Neural progenitor cell (in vitro differentiated cells): ENCODE measurements around the gene RYR1.

ENCODE experiments used
- CTCF ChIP-seq: fragments of 200-600 bp; sonication (generic); IDR thresholded peaks from 2 replicates; pipeline ENCODE4 v1.5.1; 2017; ENCODE audit warnings: antibody characterized with exemption, mild to moderate bottlenecking
- EZH2 ChIP-seq: fragments of 200-600 bp; sonication (generic); IDR thresholded peaks from 2 replicates; pipeline ENCODE4 v1.6.1; 2017; ENCODE audit warnings: antibody characterized with exemption, mild to moderate bottlenecking, moderate library complexity

DNA sequence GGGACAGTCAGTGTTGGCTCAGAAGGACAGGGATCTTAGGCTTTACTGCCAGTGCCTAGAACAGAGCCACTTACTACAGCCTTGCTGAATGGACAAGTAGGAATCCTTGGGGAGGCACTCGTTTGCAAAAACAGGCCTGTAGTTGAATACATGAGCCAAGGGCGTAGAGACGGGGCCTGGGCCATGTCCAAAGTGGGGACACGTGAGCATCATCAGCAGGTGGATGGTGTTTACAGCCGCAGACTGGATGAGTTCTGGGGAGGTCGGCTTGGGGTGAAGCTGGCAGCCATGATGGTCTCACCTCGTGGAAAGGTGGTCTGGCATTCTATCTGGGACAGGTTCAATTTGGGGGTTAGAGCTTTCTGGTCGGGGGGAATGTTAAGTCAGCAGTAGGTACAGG is 17.5 kb downstream of the RYR1 start:
- no peak for TF ChIP-seq EZH2
- no peak for TF ChIP-seq CTCF
